Stimulated activated CD8-positive, alpha-beta memory T cell treated with anti-CD3 and anti-CD28 coated beads, Interleukin-12 subunit alpha, Interleukin-12 subunit beta, amount 100 ng/mL, for 4 hours (primary cell): ENCODE results near the gene TAF15.
A peak's percentile ranks its signal among the peaks of the same experiment; 100 is the strongest.

ENCODE experiments used
- DNase-seq: peaks from one replicate; pipeline ENCODE4 v3.0.0-alpha.2; 2020; ENCODE audit warnings: low read depth

Gene TAF15

DNA sequence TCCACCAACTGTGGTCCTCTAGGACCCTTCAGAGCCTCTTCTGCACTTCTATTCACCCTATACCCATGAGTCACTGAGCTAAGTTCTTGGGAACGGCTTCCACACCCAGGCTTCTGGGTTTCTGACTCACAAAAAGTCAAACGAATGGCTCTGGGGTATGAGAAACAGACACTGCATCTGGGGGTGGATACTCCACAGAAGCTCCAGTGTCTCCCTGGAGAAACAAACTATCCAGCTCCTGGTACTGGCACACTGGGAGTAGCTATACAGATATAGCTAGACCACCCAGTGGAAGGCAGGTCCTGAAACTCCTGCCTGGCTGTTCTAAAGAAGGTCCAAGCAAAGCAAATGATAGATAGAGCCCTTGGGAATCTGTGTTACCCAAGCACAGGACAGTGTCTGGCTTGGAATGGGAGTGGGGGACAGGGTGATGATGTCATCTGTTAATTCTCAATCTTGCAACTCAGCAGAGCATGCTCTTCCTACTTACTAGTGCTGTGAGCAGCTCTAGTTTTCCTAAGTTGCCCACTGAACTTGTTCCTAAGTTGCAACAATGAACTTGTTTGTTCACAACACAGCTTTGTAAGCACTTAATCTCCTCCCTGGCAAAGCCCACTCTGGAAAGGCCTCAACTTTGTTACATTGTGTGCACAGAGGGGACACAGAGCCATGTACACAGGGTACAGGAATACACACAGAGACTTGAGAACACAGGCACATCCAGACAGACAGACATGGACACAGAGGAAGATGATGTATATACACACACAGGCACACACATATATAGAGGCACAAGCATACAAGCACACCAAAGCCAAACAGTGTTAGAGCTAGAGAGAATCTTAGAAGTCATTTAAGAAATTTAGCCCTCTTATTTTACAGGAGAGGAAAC, 20.6 kb upstream of the TAF15 start:
- no peak for DNase-seq

DNA sequence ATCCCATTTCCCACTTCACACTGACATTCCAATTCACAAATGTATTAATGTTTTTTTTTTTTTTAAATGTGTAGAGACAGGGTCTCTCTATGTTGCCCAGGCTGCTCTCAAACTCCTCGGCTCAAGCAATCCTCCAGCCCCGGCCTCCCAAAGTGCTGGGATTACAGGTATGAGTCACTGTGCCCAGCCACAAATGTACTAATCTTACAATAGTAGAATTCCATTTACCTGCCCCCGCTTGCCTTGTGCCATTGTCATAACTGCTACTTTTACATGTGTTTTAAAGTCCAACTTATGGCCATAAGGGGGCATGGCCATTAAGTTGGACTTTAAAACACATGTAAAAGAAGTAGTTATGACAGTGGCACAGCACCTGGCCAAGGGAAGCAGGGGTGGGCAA, 18.4 kb upstream of the TAF15 start:
- DNase-seq: no peak

DNA sequence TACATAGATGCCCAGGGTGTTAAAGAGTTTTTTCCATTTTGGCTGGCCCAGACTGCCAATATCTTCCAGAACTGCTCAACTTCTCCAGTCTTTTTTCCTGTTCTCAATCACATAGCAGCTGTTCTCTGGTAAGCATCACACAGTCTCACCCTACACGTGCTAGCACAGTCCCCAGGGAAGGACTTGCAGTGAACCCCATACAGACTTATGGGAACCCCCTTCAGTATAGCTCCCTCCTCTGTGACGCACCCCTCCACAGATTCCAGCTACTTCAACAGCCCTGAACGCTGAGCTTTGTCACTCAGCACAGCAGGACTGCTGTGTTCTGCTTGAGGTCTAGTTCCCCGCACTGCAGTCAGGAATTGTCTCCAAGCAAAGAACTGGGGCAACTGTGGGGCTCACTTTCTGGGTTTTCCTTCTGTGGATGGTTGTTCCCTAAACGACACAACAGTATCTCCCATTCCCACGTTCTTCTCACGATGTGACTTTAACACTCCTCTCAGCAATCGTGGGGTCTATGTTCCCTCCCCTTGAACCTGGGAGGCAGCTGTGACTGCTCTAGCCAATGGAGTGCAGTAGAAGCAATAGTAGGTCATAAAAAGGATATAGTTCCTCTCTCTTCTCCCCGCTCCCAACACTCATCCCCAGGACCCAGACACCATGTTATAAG, 17.5 kb upstream of the TAF15 start:
- DNase-seq: no peak

DNA sequence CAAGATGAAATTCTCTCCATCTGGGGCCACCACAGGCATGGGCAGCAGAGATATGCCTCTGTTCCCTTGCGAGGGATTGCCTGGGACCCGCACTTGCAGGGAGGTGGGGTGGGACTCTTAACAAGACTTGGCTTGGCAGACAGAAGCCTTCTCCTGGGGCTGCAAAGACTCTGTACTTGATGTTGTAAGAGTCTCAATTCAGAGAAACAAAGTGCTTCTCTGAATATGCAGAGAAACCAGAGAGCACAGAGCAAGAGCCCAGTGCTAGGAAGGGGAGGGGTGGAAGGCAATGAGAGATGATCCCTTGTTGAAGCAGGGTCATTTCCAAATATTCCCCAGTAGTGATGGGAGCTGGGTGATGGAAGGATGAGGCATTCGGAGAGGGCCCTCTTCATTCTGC, 16.0 kb upstream of the TAF15 start:
- no peak for DNase-seq

DNA sequence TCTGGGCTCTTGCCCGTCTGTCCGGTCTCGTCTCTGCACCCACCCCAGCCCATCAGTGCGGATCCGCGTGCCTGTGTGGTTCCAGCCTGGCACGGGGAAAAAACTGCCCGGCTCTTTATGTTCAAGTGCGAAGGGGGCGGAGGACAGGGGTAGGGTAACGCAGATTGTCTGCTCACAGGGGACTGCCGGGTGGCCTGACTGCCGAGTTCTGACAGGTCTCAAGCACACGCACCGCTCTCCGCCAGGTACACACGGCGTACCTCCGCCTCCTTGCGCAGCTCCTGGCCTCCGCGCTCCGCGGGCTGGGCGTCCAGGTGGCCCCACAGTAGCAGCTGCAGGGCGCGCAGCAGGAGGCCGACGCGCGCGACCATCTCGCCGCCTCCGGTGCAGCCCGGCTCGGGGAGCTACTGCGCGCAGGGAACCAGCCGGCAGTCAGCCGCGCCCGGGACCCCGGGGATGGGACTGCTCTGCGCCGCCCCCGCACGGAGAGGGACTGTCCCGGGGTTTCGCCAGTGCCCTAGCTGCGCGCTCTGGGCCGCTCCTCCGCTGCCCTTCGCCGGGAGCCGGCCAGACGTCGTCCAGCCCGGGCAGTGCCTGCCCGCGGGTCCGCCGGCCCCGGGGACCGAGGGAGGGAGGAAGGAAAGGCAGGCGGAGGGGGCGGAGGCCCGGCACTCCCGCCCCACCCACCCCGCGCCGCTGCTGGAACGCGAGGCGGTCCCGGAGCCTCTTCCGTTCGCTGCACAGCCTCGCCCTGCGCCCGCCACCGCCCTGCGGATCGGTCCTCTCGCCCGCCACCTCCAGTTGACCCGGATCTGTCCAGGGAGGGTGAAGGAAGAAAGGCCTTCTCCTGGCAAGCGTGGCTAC, 14.0 kb upstream of the TAF15 start, which contains the start of gene MMP28:
Gene MMP28 (minus strand): TSS at position 635 of the 864 bp plus-strand sequence. CDS start 264 bp downstream, at position 371.
- DNase-seq: peak; percentile 32

DNA sequence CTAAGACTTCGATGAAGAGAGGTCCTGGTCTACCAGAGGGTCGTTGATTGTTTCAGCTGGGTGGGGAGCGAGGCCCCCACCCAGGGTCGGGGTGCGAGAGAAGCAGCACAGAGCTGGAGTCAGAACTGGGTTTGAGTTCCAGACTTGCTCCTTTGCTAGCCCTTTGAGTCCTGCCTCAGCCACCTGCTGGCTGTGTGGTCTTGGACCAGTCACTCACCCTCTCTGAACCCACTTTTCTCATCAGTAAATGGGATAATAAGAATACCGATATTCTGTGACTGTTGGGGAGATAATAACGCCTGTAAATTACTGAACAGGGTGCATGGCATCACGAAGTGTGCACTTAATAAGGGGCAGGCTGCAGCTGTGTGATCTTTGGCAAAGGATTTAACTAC, 13.4 kb upstream of the TAF15 start:
- no peak for DNase-seq

DNA sequence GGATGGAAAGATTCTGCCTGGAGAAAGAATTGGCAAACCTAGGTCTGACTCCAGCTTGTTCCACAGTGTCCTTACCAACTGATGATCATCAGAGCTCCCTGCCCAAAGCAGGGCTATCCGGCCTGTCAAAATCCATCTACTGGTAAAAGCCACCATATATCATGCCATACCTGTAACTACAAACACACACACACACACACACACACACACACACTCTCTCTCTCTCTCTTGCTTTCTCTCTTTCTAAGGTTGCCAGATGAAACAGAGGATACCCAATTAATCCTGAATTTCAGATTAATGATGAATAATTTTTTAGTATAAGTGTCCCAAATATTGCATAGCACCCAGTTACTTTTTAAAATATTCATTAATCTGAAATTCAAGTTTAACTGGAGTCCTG, 12.3 kb upstream of the TAF15 start:
- DNase-seq: no peak

DNA sequence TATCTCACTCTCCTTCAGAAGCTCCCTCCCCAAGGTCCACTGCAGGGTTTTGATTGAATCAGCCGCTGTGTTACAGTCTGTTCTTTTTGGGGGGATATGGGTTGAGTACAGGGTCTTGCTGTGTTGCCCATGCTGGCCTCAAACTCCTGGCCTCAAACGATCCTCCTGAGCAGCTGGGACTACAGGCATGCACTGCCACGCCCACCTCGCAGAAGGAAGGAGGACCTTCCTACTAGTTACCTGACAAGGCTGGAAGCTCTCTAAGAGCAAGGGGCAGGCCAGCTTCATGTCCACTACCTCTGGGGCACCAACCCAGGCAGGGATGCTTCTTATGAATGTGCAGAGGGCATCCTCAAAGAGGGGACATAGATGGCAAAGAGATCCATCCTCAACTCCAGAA, 11.9 kb upstream of the TAF15 start:
- no peak for DNase-seq

DNA sequence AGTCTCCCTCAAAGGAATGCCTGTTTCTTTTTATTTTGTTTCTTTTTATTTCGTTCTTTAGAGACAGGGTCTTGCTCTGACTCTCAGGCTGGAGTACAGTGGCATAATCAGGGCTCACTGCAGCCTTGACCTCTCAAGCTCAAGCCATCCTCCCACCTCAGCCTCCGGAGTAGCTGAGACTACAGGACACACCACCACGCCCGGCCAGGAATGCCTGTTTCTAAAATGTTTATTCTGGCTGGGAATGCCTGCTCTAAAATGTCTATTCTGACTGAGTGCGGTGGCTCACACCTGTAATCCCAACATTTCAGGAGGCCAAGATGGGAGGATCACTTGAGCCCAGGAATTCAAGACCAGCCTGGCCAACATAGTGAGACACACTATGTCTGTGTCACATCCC, 11.4 kb upstream of the TAF15 start:
- no peak for DNase-seq

DNA sequence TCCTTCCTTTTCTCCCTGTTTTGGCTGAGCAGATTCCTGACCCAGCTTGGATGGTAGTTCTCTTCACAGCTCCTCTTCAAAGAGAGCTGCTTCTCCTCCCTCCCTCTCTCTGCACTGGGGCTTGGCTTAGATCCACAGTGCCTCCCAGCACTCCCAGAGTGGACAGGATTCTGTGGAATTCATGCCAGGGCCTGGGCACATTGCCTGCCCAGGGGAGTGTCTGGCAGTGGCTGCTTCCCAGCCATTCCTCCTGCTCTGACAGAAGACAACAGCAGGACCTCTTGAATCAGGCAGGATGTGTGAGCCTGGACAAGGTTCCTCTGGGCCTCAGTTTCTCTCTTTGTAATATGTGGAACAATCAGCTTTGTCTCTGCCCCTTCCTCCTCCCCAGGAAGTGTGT, 9.3 kb upstream of the TAF15 start:
- no peak for DNase-seq

DNA sequence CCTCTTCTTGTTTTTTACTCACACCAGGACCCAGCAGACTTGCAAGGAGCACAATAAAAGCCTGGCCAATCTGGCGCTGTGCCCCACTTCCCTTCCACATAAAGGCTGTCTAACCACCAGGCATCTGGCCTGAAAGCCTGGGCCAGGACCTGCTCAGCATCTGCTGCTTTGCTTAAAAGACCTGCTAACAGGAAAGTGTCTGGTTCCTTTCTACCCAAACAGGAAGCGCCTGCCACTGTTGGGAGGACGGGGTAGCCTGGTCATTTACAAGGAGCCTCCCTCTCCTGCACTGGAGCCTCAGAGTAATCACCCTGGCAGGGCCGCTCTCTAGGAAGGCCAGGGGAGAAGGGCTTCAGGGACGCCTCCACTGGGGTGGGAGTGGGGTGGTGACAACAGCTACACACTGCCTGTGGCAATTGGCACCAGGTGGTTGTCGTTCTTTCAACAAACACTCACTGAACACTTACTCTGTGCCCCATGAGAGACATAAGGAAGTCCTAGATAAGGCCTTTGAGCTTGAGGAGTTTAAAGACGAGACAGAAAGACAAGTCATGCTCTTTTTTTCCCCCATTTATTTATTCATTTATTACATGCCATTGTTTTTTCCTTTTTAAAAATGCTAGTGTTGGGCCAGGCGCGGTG, 7.6 kb upstream of the TAF15 start:
- DNase-seq: no peak

DNA sequence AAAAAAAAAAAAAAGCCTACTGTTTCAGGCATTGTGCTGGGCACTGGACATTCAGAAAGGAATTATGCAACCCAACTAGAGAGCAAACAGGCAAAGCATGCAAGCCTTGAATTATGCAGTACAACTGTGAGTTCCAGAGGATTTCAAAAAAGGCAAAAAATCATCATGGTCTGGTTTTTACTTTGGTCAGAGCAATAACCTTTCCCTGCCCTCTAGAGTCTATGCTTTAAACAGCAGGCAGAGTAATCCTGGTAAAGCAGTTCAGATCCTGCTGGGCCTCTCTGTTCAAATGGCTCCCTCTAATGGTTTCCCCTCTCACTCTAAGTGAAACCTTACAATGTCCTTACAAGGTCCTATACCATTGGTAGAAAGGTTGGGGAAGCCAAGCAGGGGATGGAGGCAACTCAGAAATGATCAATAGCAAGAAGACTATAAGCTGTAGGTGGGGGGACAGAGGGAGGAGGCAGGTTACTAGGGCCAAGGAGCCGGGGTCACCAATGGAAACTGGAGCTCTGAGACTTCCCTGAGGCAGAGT, 4.6 kb upstream of the TAF15 start:
- no peak for DNase-seq

DNA sequence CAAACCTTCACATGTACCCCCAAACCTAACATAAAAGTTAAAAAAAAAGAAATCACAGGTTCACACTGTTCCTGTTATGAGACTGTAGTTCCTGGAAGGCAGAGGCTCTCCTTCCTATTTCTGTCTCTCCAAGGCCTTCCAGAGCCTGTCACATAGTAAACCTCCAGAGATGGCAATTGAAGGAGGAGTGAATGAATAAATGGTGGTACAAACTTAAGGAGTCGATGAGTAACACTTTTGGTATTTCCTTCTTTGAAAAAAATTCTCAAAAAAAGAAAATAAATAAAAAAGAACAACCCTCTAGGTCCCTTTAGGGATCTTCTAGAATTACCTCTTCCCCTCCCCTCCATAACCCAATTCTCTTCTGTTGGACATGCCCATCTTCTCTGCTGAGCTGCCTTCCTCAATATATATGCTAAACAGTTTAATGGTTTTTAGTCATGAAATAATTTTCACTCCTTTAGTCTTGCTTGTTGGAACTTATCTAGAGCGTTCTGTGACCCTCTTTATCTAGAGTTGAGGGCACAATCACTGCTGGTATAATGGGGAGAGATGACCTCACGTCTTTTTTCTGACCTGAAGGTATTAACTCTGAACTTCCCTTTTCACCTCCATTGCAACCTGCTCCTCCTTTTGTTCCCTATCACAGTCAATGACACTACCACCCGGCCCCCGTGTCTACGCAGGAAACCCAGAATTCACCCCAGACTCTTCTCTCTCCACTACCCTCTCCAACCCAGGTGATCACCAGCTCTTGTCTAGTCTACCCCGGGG, 1.7 kb upstream of the TAF15 start:
- no peak for DNase-seq

DNA sequence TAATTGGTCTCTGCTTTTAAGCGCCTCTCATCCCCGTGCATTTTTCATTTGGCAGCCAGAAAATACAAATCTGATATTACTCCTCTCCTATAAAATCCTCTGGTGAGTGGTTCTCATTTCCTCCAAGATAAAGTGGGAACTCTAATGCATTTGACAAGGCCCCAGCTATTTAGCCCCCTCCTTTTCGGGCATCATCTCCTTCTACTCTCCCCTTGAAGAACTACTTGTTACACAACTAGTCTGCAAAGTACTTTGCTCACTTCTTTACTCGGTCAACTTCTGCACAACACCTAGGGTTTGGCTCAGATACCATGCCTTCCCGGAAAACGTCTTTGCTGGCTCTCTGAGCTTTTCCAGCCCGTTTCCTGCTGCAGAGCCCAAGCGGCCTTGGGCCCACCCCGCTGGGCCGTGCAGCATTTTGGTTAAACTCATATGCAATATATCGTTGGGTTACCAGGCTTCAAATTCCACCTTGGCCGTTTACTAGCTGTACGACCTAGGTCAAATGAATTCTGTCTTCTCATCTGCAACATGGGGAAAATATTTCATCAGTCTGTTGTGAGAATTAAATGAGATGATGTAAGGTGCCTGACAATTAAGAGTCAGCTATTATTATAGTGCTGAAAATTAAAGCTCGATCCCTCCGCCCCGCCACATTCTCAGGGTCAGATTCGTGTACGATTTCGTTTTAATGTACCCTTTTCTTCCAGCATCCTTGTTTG, 883 bp upstream of the TAF15 start:
- no peak for DNase-seq

DNA sequence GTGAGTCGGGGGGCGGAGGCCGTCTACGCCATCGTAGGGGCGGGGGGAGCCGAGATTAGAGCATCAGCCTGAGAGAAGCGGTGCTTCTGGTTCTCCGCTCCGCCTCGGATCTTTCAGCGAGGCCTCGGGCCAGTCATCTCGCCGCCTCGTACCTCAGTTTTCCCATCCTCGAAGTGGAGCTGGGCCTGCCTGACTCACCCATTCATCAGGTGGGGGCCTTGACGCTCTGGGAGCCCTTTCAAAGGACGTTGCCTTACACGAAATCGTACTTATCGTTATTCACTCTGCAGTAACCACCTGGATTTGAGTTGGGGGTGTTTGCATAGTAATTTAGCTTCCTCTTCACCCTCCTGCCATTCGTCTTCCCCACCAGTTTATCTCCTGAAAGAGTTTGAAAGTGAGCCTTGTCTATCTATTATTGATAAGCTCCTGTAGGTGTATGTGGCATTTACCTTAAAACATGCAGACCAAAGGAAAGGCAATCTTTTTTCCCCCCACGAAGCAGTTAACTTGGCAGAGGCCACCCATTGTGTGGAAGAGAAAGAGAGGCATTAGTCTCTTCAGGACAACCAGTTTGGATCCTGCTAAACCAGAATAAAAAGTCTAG, 674 bp downstream of the TAF15 start:
- no peak for DNase-seq

DNA sequence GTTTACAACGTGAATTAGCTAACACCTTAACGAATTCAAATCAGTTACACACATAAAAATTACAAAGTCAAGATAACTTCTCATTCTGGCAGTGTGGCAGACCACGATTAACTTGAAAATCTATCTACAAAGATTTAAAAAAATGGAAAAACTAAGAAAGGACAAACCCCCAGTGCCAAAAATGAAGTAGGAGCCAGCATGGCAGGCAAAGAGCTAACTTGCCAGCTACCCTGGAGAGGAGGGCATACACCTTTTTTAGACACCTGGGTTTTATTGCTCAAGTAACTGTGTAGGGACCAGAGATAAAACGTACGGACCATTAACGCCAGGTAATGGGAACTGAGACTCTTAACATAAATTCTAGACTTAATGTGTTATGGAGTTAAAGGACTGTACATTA, 2.5 kb downstream of the TAF15 start:
- DNase-seq: no peak

DNA sequence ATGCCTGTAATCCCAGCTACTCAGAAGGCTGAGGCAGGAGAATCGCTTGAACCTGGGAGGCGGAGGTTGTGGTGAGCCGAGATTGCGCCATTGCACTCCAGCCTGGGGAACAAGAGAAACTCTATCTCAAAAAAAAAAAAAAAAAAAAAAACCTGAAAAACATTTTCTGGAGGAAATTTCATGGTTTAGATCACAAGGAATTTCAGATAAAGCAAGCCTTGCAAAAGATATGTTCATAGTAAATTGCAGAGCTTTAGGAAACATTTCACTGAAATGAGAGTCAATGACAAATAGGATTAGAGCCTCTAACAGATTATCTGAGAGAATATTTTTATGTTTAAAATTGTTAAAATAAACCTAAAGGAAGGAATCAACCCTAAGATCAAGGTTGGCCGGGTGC, 3.2 kb downstream of the TAF15 start:
- DNase-seq: no peak

DNA sequence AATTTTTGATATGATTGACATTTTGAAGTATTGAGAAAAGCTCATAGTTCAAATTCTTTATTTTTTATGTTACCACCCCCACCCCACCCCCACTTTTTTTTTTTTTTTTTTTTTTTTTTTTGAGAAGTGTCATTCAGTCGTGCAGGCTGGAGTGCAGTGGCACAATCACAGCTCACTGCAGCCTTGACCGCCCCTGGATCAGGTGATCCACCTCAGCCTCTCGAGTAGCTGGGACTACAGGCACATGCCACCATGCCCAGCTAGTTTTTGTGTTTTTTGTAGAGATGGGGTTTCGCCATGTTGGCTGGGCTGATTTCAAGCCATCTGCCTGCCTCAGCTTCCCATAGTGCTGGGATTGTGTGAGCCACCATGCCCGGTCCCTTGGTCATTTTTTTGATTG, 7.4 kb downstream of the TAF15 start:
- DNase-seq: no peak

DNA sequence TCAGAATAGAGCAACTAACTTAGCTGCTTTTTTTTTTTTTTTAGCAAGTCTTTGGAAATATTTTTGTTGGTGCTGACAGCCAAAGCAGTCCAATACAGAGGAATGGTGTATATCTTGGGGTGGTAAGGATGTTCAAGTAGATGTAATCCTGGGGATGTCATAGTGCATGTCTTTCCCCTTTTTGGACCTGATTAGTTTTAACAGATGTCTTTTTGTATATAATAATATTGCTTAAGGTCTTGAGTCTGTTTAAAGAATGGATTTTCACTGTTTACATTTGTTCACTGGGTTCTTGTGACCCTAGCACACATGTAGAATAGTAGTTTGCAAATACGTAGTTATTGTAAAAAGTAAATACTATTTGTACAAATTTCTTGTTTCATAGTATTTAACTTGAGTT, 7.9 kb downstream of the TAF15 start:
- DNase-seq: no peak

DNA sequence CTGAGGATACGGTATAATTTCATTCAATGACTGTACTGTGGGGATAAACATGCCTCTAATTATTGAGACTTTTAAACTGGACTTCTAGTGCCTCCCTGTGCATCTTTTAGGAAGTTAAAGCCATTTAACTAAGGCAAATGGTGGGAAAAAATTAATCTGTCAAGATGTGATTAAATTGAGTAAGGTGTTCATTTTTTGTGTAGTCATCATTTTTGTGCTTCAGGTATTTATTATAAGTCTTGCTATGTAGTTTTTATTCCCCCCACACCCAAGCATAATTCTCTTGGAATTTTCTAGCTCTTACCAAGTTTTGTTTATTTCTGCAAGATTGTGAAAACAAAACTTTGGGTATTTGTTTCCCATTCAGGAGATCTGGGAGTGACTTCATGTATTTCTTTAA, 10.2 kb downstream of the TAF15 start:
- no peak for DNase-seq
